Dedifferentiated amniotic fluid mesenchymal stem cell (primary cell): ENCODE measurements around the gene RGS7.
"Not testable (repeated sequence)": the region's sequence is repeated elsewhere in the genome, so short reads cannot be mapped to it uniquely, and the experiment has no call there.

Experiments used
- DNase-seq: peaks from one replicate; pipeline ENCODE4 v3.0.0-alpha.2; 2016; ENCODE audit errors: extremely low spot score

The RGS7 gene

GRCh38 chr1:240914506-240914905 lies 442.5 kb downstream of the RGS7 start:
- DNase-seq: no peak

GRCh38 chr1:240912821-240913220 lies 444.2 kb downstream of the RGS7 start:
- DNase-seq: no peak

GRCh38 chr1:240909701-240910457 lies 447.1 kb downstream of the RGS7 start:
- no peak for DNase-seq

GRCh38 chr1:240906477-240906876 lies 450.5 kb downstream of the RGS7 start:
- no peak for DNase-seq

GRCh38 chr1:240905225-240905765 lies 451.7 kb downstream of the RGS7 start:
- DNase-seq: no peak

GRCh38 chr1:240895424-240895823 lies 461.6 kb downstream of the RGS7 start:
- DNase-seq: not testable (repeated sequence)

GRCh38 chr1:240888787-240889048 lies 468.3 kb downstream of the RGS7 start:
- no peak for DNase-seq

GRCh38 chr1:240888039-240888786 lies 468.8 kb downstream of the RGS7 start:
- no peak for DNase-seq

GRCh38 chr1:240883490-240883889 lies 473.5 kb downstream of the RGS7 start:
- no peak for DNase-seq

GRCh38 chr1:240882656-240883308 lies 474.2 kb downstream of the RGS7 start:
- not testable (repeated sequence) for DNase-seq

- DNase-seq: no peak
Observed at GRCh38 chr1:240878631-240879030, 478.4 kb downstream of the RGS7 start.

- DNase-seq: no peak
Observed at GRCh38 chr1:240877605-240878004, 479.4 kb downstream of the RGS7 start.

- DNase-seq: no peak
Observed at GRCh38 chr1:240876071-240876470, 480.9 kb downstream of the RGS7 start.

- DNase-seq: no peak
Observed at GRCh38 chr1:240869071-240869470, 487.9 kb downstream of the RGS7 start.

GRCh38 chr1:240866724-240867123 lies 490.3 kb downstream of the RGS7 start:
- DNase-seq: no peak

- DNase-seq: no peak
Observed at GRCh38 chr1:240860023-240860422, 497.0 kb downstream of the RGS7 start.

- DNase-seq: peak; percentile 56
Observed at GRCh38 chr1:240854367-240854766, 502.6 kb downstream of the RGS7 start.

- DNase-seq: no peak
Observed at GRCh38 chr1:240847325-240847724, 509.7 kb downstream of the RGS7 start.

GRCh38 chr1:240844486-240844885 lies 512.5 kb downstream of the RGS7 start:
- DNase-seq: no peak

- no peak for DNase-seq
Observed at GRCh38 chr1:240843798-240844197, 513.2 kb downstream of the RGS7 start.

- DNase-seq: no peak
Observed at GRCh38 chr1:240836271-240836670, 520.7 kb downstream of the RGS7 start.

- DNase-seq: no peak
Observed at GRCh38 chr1:240835291-240835690, 521.7 kb downstream of the RGS7 start.

GRCh38 chr1:240833075-240833474 lies 523.9 kb downstream of the RGS7 start:
- no peak for DNase-seq
